DMS 273 (cell line): Measurements from ENCODE around the gene CGRRF1.

Experiments used
- DNase-seq: peaks from one replicate; lab custom pipeline; 2025; ENCODE audit not compliant: unreplicated experiment; lab: John Stamatoyannopoulos, UW

Gene CGRRF1, protein sequence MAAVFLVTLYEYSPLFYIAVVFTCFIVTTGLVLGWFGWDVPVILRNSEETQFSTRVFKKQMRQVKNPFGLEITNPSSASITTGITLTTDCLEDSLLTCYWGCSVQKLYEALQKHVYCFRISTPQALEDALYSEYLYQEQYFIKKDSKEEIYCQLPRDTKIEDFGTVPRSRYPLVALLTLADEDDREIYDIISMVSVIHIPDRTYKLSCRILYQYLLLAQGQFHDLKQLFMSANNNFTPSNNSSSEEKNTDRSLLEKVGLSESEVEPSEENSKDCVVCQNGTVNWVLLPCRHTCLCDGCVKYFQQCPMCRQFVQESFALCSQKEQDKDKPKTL

DNA sequence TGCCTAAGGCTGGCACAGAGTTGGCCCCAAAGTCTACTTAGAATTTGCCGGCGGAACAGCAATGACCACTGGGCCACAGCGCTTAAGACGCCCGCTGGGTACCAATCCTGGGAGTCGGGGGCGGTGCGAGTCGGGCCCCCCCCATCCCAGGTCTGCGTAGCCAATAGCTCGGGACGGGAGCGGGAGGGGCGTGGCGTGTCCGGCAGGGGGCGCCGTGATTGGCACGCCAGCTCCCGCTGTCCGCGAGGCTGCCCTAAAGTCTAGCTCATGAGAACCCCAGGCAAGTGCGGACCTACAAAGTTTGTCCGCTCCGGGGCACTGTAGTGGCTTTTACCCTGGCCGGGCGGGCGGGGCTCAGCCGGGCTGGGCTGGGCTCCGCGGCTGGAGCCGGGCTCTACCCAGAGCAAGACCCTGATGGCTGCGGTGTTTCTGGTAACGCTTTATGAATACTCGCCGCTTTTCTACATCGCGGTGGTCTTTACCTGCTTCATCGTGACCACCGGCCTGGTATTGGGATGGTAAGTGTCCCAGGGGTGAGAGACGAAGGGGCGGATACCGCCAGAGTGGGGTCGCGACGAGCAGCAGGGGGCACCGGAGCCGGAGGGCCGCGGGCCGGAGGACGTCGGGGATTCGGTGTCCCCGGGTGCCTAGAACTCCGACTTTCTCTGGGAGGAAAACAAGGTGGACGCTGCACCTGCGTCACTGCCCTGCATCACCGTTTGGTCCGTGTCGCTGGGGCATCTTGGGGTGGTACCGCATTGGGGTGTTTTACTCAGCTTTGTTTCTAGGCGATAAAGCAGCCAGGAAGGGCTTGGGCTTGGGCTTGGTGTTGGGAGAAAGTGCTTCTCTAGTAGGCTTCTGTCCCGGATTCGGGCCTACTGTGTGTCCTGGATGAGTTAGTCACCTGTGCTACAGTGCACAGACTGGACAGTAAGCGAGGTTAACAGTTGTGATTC, at the start of gene CGRRF1:
CGRRF1 (plus strand) TSS at position 361 of the 956 bp plus-strand sequence; CDS start at position 415, 54 bp downstream.
- DNase-seq, result peak; percentile 99

DNA sequence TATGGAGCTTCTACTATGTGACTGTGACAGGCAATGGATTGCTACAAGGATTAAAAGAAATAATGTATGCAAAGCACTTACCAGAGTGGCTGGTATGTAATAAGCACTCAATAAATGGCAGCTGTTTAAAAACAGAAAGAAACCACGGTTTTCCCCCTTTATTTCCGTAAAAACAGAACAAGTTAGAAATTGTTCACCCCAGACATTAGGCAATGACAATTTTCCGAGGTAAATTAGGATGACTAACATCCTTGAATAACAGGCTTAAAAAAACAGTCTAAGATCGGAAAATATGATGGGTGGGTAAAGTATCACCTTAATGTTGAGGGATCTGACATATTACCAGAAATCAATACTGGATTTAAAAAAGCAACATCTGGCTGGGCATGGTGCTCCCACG, 47.7 kb upstream of the CGRRF1 start:
- DNase-seq, result no peak

DNA sequence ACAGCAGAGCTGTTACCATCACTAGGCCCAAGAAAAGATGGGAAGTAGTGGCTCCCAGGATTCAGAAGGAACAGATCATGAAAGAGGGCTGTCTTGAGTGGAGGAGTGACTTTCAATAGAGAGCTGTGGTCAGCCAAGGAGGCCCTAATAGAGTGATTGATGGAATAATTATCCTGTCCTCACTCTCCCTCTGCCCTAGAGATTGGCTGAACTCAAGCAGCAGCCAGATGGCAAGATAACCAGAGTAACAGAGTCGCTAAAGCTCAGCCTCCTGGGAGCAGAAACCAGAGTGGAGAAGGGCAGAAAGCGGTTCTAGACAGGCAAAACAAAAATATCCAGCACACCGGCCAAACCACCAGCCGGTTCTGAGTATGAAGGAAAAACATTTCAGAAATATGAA, 44.1 kb upstream of the CGRRF1 start:
- peak; percentile 86 for DNase-seq

DNA sequence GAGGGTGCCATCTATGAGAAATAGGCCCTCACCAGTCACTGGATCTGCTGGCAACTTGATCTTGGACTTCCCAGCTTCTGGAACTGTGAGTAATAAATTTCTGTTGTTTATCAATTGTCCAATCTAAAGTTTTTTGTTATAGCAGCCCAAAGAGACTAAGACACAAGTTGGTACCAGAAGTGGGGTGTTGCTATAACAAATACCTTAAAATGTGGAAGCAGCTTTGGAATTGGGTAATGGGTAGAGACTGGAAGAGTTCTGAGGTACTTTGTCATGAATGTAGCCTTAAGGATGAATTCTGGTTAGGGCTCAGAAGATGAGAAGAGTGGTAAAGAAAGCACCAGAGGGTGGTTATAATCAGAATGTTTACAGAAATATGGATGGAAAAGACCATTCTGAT, 42.4 kb upstream of the CGRRF1 start:
- no peak for DNase-seq

DNA sequence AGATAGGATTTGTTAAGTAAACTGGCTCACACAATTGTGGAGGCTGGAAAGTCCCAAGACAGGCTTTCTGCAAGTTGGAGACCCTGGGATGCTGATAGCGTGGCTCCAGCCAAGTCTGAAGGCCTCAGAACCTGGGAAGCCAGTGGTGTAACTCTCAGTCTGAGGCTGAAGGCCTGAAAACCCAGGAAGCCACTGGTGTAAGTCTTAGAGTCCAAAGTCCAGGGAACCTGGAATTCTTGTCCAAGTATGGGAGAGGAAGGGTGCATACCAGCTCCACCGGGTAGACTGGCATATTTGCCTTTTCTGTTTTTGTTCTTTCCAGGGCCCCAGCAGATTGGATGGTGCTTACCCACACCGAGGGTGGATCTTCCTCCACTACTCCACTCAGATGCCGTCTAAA, 39.0 kb upstream of the CGRRF1 start:
- no peak for DNase-seq

DNA sequence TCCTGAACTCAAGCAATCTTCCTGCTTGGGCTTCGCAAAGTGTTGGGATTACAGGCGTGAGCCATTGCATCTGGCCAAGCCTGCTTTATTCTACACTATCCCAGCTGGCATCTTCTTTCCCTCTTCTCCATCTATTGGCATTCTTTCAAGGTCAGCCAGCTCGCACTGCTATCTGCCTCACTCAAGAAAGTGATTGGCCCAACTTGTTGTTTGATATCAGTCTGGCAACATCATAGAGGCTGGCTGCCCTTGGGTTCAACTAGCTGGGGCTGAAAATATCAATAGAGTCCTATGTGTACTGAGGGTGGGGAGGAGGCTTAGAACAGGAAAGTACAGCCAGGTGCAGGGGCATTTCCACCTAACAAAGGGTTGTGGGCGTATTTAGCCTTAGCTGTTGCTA, 38.1 kb upstream of the CGRRF1 start:
- peak; percentile 38 for DNase-seq

DNA sequence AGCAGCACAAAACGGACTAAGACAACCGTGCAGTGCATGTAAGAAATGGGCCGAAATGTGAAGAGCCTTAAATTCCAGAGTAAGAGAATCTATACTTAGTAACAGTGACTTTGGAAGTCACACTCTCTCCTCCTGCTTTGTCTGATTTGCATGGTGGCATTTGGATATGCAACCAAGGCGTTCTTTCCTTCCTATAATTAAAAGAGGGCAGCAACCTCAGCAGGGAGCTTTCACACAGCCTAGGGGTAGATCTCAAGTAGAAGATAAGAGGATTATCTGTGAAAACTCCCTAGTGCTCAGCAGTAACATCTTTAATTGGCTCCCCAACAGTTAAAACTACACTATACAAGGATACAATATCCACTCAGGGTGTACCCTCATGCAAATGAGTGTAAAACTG, 37.4 kb upstream of the CGRRF1 start:
- DNase-seq, result peak; percentile 21

DNA sequence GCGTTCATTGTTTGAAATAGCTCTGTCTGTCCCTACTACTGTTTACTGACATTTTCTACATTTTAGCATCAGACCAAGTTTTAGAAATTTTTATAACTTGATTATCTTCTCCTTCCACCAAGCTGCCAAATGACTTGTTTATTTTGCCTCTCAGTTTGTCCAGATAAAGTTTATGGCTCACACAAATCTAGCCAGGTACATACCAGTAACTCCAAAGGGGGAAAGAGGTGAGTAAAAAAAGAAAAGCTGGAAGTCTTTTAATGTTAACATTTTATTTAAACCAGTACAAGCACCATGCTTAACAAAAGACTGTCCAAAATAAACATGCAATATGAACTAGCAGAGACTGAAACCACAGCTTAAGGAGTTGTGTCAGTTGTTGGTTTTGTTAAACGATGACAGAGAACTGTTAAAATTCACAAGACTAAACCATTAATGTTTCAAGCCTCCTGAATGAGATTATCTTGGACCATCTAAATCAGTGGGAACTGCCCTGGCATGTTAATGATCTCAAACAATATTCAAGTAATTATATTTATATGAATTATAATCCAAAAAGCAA, 35.4 kb upstream of the CGRRF1 start:
- DNase-seq, result no peak

DNA sequence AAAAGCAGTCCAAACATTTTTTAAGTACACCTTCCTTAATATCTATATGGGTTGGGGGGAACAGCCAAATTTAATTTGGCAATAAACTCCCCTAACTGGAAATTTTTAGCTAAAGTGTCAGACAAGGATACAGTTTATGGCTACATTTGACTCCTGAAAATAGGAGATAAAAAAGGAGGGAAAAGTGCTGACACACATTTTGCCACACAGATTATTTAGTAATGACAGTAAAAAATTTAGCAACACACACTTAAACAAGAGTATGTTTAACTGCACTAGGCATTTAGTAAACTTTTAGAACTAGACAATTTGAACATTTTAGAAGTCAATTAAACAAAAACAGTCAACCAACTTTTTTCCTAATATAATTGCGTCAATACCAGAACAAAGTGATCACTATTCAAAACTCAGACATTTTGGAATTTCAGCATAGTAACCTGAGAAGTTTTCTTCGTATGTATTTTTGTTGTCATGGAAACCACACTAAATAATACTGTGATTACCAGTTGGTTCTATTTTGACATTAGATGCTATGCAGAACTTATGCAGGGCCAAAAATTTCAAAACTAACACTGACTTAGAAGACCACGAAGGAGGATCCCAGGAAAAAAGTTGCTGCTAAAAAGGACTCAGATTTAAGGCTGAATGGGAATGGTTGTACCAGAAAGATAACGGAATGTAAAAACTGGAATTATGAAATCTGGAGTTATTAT, 34.4 kb upstream of the CGRRF1 start:
- no peak for DNase-seq

DNA sequence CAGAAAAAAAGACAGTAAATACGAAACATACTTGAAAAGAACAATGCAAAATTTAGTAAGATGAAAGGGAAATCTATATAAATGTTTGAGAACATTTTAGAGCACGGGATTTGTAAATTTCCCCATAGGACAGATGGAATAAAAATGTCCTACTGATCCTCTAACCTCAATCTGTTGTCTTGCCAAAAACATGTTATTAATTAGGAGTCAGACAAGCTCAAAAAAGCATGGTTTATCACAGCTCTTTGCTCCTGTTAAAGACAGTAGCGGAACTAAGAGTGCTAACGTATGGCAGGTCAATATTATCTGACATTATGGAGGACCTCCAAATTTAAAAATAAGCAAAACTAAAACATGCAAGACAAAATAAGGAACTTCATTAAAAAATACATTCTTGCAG, 33.8 kb upstream of the CGRRF1 start:
- no peak for DNase-seq

DNA sequence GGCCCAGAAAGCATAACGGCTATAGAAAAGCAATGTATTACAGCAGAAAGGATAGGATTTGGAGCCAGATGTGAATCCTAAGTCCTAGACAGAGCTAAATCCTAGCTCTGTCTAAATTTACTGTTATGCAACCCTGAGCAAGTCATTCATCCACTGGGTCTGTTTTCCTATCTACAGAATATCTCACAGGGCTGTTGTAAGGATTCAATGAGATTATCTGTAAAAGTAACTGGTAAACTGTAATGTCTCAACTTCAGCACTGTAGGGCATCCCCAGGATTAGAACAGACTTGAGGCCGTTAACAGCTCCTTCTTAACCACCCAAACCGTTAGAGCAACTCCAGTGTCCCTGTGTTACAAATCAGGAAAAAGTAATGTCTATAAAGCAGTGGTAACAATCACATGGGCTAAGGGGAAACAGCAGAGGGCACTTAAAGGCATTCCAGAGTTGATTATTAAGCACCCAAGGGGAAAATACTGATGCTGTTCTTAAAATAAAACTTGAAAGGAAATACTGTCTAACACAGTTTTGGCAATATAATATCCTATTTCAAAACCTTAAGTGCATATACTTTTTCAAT, 31.0 kb upstream of the CGRRF1 start:
- no peak for DNase-seq

DNA sequence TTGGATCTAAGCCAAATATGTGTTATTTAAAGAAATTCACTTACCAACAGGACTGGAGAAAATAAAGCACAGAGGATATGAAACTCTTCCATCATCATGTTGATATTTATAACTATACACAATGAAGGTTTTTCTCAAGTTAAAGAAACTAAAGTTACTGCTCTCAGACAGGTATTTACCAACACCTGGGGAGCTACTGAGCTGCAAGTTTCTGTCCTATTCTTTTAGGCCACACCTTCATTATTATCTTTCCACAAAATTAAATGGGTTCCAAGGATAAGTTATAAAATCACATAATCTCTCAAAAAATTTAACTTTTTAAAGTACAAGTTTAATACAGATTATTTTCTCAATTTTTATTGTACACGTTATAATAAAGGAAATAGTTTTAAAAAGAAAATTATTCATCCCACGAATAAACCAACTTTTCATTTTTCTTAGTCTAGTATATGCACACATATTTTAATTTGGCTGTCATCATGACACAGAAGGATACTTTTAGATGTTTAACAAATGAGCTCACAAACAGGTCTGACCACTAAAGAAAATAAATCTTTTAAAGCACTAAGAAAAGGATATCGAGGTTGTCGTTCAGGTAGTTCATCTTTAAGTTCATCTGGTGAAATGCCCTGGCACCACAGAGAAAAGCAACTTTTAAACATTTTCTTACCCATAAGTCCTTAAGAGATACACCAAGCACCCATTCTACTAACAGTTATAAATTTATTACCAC, 28.7 kb upstream of the CGRRF1 start:
- DNase-seq, result no peak

DNA sequence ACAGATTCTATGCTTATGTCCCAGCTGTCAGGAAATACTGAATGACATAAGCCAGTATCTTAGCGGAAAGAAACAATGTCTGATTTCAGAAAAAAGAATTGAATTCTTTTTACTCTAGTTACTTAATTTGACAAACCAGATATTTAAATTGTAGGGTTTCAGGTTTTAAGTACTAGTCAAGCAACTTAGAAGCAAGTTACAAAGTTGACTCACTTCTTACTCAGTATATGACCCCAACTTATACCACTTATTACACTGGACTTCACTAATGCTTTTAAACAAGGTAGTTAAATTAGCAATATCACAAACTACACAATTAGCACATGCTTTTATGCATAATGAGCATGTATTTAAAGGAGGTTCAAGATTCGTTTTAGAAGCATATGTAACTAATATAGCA, 28.0 kb upstream of the CGRRF1 start:
- DNase-seq, result peak; percentile 26

DNA sequence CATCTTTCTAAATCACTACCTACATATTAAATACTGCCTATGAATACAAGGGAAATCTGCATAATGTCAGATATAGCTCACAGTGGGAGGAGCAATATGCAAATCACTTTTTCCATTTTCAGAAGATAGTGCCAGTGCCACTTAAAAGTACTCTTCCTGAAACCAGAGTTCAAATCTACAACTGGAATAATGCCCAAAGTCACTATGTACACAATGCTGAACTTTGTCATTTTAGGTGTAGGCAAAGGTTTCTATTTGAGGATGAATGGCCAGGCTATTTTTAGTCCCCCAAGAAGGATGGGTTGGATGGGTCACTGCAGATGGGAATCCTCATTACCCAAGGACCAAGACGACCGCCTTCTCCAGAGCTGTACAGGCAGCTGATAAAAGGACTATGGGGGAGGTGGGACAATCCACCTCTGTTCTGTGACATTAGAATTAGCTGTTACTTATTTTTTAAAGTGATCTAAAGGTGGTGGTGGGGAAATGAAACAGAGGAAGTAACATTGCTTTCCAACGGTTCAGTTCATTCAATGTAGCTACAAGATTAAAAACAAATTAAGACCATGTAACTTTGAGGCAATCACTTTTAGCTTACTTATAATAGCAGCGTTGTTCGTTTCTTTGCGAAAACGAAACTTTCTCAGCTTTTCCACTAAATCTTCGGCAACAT, 26.5 kb upstream of the CGRRF1 start:
- DNase-seq, result no peak

DNA sequence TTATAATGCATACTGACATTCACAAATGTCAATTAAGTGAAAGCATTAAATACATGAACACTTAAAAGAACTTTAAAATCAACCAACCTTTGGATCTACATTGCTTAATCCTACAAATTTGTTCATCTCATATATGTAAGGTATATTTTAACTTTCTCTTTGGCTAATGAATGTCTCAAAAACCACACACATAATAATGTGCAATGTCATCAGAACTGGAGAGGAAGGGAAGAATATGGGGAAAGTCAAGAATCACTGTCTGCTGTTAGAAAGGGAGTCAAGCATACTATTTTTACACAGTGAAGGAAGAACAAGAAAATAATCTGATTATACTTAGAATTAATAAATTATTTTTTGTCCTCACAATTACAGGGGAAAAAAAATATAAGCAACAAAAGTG, 25.9 kb upstream of the CGRRF1 start:
- no peak for DNase-seq

DNA sequence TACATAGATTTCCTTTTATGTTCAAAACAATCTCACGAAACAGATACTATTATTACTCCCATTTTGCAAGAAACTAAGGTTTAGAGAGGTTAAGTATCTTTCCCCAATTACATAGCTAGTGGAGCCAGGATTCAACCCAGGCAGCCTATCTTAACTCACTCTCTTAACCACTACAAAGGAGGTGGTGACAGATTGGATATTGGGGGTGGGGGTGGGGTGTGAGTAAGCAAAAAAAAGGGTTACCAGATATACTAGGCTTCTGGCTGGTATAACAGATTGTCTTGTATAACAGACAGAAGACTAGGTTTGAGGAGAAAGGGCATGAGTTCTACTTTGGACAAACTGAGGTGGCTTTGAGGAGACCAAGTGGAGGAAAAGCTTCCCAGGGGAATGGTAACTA, 23.0 kb upstream of the CGRRF1 start:
- DNase-seq, result peak; percentile 50

DNA sequence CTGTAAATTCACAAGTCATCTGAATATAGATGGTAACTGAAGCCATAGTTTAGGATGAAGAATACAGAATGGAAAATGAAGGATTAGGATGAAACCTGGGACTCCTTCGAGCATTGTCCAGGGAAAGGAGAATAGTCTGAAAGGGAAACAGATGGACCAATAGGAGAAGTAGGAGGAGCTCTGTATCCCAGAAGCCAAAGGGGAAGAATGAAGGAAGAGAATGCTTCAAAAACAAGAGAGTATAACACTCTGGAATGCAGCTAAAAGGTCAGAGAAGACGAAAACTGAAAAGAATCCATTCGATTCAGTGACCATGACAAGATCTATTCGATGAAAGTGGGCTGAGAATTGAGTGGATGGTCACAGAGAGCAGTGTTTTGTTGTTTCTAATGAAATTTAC, 21.9 kb upstream of the CGRRF1 start:
- DNase-seq, result peak; percentile 52

DNA sequence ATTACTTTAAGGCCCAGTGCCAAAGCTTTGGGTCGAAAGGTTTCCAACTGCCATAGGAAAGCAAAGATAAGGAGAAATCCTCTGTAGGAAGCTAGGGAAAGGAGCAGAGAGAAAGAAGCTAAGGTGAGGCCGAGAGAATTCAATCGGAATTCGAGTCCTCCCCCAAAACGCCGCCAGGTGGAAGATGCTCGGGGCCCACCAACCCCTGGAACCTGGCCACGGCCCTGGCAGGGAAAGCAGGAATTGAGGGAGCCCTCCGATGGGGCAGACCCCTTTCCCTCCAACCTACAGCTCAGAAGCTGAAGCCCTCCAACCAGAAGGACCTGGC, 21.4 kb upstream of the CGRRF1 start:
- DNase-seq, result peak; percentile 83

DNA sequence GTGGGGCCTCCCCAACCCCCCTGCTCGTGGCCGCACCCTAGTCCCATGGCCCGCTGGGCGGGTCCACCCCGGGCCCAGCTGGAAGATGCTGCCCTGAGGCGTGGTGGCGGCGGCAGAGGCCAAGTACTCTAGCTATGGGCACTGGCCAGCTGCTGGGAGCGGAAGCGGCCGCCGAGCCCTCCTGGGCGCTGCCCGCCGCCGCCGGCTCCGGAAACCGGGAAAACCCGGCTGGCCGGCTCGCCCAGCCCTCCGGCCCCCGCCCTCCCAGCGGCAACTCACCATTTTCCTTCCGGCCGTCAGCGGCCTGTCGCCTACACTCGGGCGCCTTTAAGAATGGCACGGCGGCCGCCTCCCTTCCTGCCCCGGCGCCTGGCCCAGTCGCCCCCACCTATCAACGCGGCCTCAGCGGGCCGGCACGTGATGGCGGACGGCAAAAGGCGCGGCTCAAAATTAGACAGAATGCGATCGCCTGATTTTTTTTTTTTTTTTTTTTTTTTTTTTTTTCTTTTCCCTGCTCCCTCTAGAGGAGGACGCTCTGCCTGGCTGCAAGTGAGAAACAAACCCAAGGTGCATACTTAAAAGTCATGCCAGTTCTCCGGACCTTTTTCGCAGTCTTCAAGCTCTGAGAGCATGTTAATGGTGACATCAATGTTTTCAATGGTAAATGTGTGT, 20.9 kb upstream of the CGRRF1 start, which contains the start of gene GMFB:
GMFB (minus strand) TSS at position 335 of the 672 bp plus-strand sequence; CDS start at position 282, 53 bp downstream.
- peak; percentile 95 for DNase-seq
